Spleen (tissue), 11 donors: ENCODE results near the gene MAPKBP1. TPM values are rescaled to one million over a fixed set of nuclear protein-coding genes. Genes with fewer than 3 reads are reported as not detected.

Experiments used
- DNase-seq: peaks from one replicate; pipeline ENCODE4 v3.0.0-alpha.2; 2020
- H3K27ac ChIP-seq, 8 donors: fragments of 200-600 bp; sonication (generic) in 7 of 8; 1 replicate in 4 of 8; 2 replicates in 4 of 8; pipeline versions ENCODE4 v1.5.0 to v1.8.0; 2016 to 2021; ENCODE audit warnings: inconsistent platforms in 4 of 8, mild to moderate bottlenecking in 4 of 8, moderate library complexity in 1 of 8
- H3K27me3 ChIP-seq, 7 donors: fragments of 200-600 bp; sonication (generic) in 6 of 7; replicated peaks in 1 of 7; 1 replicate in 4 of 7; 2 replicates in 3 of 7; pipeline versions ENCODE4 v1.5.0 to v1.8.0; 2016 to 2021; ENCODE audit warnings: inconsistent platforms in 3 of 7, mild to moderate bottlenecking in 1 of 7
- H3K36me3 ChIP-seq, 6 donors: fragments of 200-600 bp; sonication (generic) in 5 of 6; 1 replicate in 4 of 6; 2 replicates in 2 of 6; pipeline versions ENCODE4 v1.5.0 to v1.8.0; 2016 to 2021; ENCODE audit warnings: inconsistent platforms in 2 of 6
- H3K4me1 ChIP-seq, 6 donors: fragments of 200-600 bp; sonication (generic) in 5 of 6; 1 replicate in 3 of 6; 2 replicates in 3 of 6; pipeline versions ENCODE4 v1.5.0 to v1.8.0; 2016 to 2021; ENCODE audit warnings: inconsistent platforms in 3 of 6
- H3K4me3 ChIP-seq, 8 donors: fragments of 200-600 bp; sonication (generic) in 7 of 8; 1 replicate in 4 of 8; 2 replicates in 4 of 8; pipeline versions ENCODE4 v1.5.0 to v1.8.0; 2016 to 2021; ENCODE audit warnings: inconsistent platforms in 4 of 8, mild to moderate bottlenecking in 4 of 8, moderate library complexity in 2 of 8
- H3K9me3 ChIP-seq, 8 donors: fragments of 200-600 bp; sonication (generic) in 7 of 8; 1 replicate in 4 of 8; 2 replicates in 4 of 8; pipeline versions ENCODE4 v1.5.0 to v1.8.0; 2016 to 2021; ENCODE audit warnings: inconsistent platforms in 4 of 8
- POLR2A ChIP-seq, 3 donors: fragments of 450-650 bp; IDR thresholded peaks; one replicate each; pipeline ENCODE4 v1.5.1; 2017; ENCODE audit warnings: antibody characterized with exemption in 3 of 3, mild to moderate bottlenecking in 1 of 3
- POLR2AphosphoS5 ChIP-seq, 3 donors: sonication (generic); formaldehyde crosslinking; IDR thresholded peaks; one replicate each; pipeline ENCODE4 v1.5.1; 2017; ENCODE audit warnings: antibody characterized with exemption in 3 of 3
- WGBS, 5 donors: extraction: QIAGEN DNeasy Blood & Tissue Kit in 3 of 5; methylation state at CpG; one replicate each; pipeline versions ENCODE4 v1.1.5 to v1.1.7; 2013 to 2018; 5-methylcytosine and 5-hydroxymethylcytosine counted together
- intact Hi-C: fragments of 100-400 bp; cut with DNase I; formaldehyde crosslinking; loops from one replicate; pipeline ENCODE4 v1.15.0; 2023; ENCODE audit warnings: low total_unique reads
- polyA plus RNA-seq, 3 donors: library from polyadenylated mRNA; stranded (reverse); fragments of 200-250 nt; gene quantifications; one replicate each; pipeline ENCODE4 v1.2.1, GENCODE V29; 2013
- total RNA-seq, 7 donors: library from RNA; depleted of rRNA in 3 of 7; stranded (reverse); fragments of >200 nt in 3 of 7; fragmentation: NEBNext Ultra II Directional in 4 of 7; extraction: Animal tissue kit (Norgen Biotek cat#: 25700) in 4 of 7; gene quantifications; one replicate each; pipeline versions ENCODE4 v1.1.0 to v1.2.1, GENCODE V29; 2016 to 2021
- TF ChIP-seq, protein P1 (sequence below), 11 experiments: fragments of 200-600 bp in 7 of 11; fragments of 450-650 bp in 4 of 11; sonication (generic) in 4 of 11; IDR thresholded peaks in 8 of 11; conservative IDR thresholded peaks in 3 of 11; 1 replicate in 7 of 11; 2 replicates in 4 of 11; pipeline versions ENCODE4 v1.4.0 to v1.8.0; 2016 to 2021; ENCODE audit warnings: antibody characterized with exemption in 11 of 11, inconsistent platforms in 4 of 11, mild to moderate bottlenecking in 1 of 11
- donor health status: healthy with polysubstance abuse.
- donor health status: DM: no; HTN: no; CAD: no; lungs with moderate emphysema.
- donor health status: DM: no; HTN: no; CAD: no.
- donor health status: Bipolar disorder and iron deficiency.
- donor health status: healthy.
- donor health status: DM: no; HTN: no; CAD: no.
- donor health status: DM: yes; HTN: yes; CAD: no.

MAPKBP1 gene
- total and polyA plus RNA-seq, 10 donors: 2.4 to 44.5 (median 26.0) TPM

DNA sequence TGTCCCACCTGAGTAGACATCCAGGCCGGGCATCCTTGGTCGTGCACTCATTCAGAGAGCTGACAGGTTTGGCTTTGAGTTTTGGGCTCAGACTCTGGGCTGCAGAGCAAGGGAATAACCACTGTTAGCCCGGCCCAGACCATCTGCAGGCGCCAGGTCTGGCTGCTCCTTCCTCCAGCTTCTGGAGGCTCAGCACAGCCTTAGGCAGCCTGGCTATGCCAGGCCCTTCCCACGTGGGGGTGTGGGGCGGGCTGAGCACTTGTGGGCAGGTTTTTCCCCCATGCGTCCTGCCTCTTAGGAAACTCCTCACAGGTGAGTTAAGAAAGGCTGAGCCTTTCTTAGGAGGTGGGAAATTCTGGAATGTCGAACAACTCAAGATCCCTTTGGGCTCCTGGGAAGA lies 75.6 kb downstream of the MAPKBP1 start:
- Histone ChIP-seq H3K9me3 (no peaks in the 10 kb centered on the region), H3K27me3 (peaks cover 0 to 41% (median 0%) of the 10 kb centered on the region in 7 donors), H3K27ac (no peak overlapping the region), H3K36me3 (peaks cover 0 to 45% (median 42%) of the 10 kb centered on the region in 6 donors), H3K4me1 (no peaks in the 10 kb centered on the region), H3K4me3 (no peak overlapping the region)
- DNase-seq: no peak
- TF ChIP-seq, protein P1, sequence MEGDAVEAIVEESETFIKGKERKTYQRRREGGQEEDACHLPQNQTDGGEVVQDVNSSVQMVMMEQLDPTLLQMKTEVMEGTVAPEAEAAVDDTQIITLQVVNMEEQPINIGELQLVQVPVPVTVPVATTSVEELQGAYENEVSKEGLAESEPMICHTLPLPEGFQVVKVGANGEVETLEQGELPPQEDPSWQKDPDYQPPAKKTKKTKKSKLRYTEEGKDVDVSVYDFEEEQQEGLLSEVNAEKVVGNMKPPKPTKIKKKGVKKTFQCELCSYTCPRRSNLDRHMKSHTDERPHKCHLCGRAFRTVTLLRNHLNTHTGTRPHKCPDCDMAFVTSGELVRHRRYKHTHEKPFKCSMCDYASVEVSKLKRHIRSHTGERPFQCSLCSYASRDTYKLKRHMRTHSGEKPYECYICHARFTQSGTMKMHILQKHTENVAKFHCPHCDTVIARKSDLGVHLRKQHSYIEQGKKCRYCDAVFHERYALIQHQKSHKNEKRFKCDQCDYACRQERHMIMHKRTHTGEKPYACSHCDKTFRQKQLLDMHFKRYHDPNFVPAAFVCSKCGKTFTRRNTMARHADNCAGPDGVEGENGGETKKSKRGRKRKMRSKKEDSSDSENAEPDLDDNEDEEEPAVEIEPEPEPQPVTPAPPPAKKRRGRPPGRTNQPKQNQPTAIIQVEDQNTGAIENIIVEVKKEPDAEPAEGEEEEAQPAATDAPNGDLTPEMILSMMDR (IDR thresholded peaks at IDR 0.05 in 8 of 11, conservative IDR thresholded peaks at IDR 0.05 in 3 of 11): no peak
- no peak for TF ChIP-seq POLR2AphosphoS5 (IDR thresholded peaks at IDR 0.05)
- WGBS, 5 donors: 69 to 88% (median 80%) methylated on average over 4 to 8 of the region's 8 CpGs
- intact Hi-C loops: no loop called here

GRCh38 chr15:41850482-41851166 lies 76.3 kb downstream of the MAPKBP1 start:
- Histone ChIP-seq H3K4me3 (no peak overlapping the region), H3K36me3 (peaks cover 0 to 37% (median 34%) of the 10 kb centered on the region in 6 donors), H3K27ac (no peak overlapping the region), H3K4me1 (no peaks in the 10 kb centered on the region), H3K27me3 (peaks cover 0 to 44% (median 0%) of the 10 kb centered on the region in 7 donors), H3K9me3 (no peaks in the 10 kb centered on the region)
- DNase-seq: no peak
- peak in 2 of 3 donors; percentile 36 to 56 for TF ChIP-seq POLR2AphosphoS5 (IDR thresholded peaks at IDR 0.05)
- TF ChIP-seq POLR2A (IDR thresholded peaks at IDR 0.05): no peak
- WGBS, 5 donors: 69 to 75% (median 72%) methylated on average over 15 to 16 of the region's 16 CpGs
- intact Hi-C loops: no loop called here

DNA sequence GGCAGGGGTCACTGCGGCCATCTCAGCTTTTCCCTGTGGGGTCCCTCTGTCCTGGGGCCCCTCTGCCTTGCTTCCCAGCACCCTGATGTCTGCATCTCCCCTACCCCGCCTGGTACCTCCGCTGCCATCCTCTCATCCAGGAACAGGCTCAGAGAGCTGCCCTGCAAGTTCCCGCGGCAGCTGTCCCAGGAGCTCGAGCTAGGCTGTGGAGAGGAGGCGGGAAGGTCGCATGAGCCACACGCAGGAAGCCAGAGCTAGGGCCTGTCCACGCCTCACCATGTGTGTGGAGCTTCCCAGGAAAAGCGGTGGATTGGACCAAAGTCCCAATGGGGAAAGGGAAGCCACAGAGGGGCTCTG lies 76.9 kb downstream of the MAPKBP1 start:
- no peak for DNase-seq
- intact Hi-C loops: no loop called here
- TF ChIP-seq POLR2A (IDR thresholded peaks at IDR 0.05) (no peak), POLR2AphosphoS5 (IDR thresholded peaks at IDR 0.05) (peak in 2 of 3 donors; percentile 29 to 56)
- TF ChIP-seq, protein P1 (IDR thresholded peaks at IDR 0.05 in 8 of 11, conservative IDR thresholded peaks at IDR 0.05 in 3 of 11): no peak
- Histone ChIP-seq H3K4me1 (no peaks in the 10 kb centered on the region), H3K27me3 (peaks cover 0 to 46% (median 0%) of the 10 kb centered on the region in 7 donors), H3K27ac (no peak overlapping the region), H3K4me3 (no peak overlapping the region), H3K36me3 (peaks cover 0 to 32% (median 29%) of the 10 kb centered on the region in 6 donors), H3K9me3 (no peaks in the 10 kb centered on the region)
- 36 to 53% (median 50%) methylated on average over 9 to 11 of the region's 11 CpGs for WGBS, 5 donors

GRCh38 chr15:41851755-41852370 lies 77.6 kb downstream of the MAPKBP1 start:
- peak in 1 of 3 donors; percentile 46 for TF ChIP-seq POLR2AphosphoS5 (IDR thresholded peaks at IDR 0.05)
- TF ChIP-seq, protein P1 (IDR thresholded peaks at IDR 0.05 in 8 of 11, conservative IDR thresholded peaks at IDR 0.05 in 3 of 11): no peak
- H3K27ac ChIP-seq: no peak overlapping the region
- 81 to 92% (median 87%) methylated on average over 6 to 8 of the region's 8 CpGs for WGBS, 5 donors
- peaks cover 0 to 53% (median 0%) of the 10 kb centered on the region in 7 donors for H3K27me3 ChIP-seq
- H3K36me3 ChIP-seq: peaks cover 0 to 25% (median 22%) of the 10 kb centered on the region in 6 donors
- H3K4me1 ChIP-seq: no peaks in the 10 kb centered on the region
- no peak overlapping the region for H3K4me3 ChIP-seq
- H3K9me3 ChIP-seq: no peaks in the 10 kb centered on the region
- DNase-seq: no peak
- intact Hi-C loops: no loop called here
